ENCODE results near the gene RASAL2. TPM values are rescaled to one million over a fixed set of nuclear protein-coding genes. Genes with fewer than 3 reads are reported as not detected.

Gene RASAL2
- total and polyA plus RNA-seq, 12 donors, result 2.4 to 31.5 (median 15.0) TPM

DNA sequence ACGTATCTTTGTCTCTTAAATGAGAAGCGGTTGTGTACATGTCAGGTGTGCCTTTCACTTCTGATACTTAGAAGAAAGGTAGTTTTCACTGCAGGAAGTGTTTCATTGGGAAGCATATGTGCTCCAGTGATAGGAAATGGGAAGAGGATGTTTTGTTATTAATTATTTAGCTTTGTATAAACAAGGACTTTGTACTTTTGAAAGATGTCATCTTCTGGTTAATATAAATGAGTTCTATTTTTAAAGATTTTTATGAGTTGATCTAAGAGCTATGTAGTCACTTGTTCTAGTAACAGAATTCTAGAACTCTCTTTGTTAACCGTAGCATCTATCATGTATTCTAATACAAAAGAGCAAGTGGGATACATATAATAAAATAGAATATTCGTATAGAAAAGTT is 130.5 kb downstream of the RASAL2 start:
- no peak overlapping the region for H3K4me3 ChIP-seq
- no peak for DNase-seq
- no peaks in the 10 kb centered on the region for H3K27me3 ChIP-seq
- H3K36me3 ChIP-seq (replicated peaks in 1 of 2), result no peaks in the 10 kb centered on the region
- intact Hi-C loops (cut with DNase I), result loop anchor here in 1 of 2 donors (10.0 kb wide), 1 partner anchor 50 kb away; no protein-coding TSS in a partner anchor
- no peaks in the 10 kb centered on the region for H3K9me3 ChIP-seq (replicated peaks in 1 of 3)
- 57 to 61% (median 59%) methylated on average over 4 of the region's 4 CpGs for WGBS, 4 donors
- H3K27ac ChIP-seq, result no peak overlapping the region
- no peak for TF ChIP-seq POLR2A (IDR thresholded peaks at IDR 0.05)
- TF ChIP-seq, protein P1, sequence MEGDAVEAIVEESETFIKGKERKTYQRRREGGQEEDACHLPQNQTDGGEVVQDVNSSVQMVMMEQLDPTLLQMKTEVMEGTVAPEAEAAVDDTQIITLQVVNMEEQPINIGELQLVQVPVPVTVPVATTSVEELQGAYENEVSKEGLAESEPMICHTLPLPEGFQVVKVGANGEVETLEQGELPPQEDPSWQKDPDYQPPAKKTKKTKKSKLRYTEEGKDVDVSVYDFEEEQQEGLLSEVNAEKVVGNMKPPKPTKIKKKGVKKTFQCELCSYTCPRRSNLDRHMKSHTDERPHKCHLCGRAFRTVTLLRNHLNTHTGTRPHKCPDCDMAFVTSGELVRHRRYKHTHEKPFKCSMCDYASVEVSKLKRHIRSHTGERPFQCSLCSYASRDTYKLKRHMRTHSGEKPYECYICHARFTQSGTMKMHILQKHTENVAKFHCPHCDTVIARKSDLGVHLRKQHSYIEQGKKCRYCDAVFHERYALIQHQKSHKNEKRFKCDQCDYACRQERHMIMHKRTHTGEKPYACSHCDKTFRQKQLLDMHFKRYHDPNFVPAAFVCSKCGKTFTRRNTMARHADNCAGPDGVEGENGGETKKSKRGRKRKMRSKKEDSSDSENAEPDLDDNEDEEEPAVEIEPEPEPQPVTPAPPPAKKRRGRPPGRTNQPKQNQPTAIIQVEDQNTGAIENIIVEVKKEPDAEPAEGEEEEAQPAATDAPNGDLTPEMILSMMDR (IDR thresholded peaks at IDR 0.05), result no peak
- no peaks in the 10 kb centered on the region for H3K4me1 ChIP-seq (replicated peaks in 1 of 2)

DNA sequence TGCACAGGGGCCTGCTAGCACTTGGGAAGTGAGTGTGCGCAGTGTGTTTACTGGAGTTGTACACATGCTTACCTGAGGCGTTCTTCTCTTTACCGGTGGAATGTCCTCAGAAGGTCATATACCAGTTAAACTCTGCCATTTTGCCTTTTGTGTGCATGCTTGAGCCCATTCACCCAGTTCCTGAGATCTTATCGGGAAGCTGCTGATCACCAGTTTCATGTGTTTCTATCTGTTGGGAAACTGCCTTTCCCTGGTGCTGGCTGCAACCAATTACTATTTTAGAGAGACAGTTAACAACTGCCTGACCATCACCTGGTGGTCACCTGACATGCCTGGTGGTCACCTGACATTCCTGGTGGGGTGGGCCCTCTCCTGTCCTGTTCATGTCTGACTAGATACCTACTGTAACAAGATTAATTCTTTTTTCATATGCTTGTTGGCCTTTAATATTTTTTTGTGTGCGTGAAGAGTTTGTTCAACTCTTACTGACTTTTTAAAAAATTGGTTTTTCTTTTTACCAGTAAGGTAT is 137.0 kb downstream of the RASAL2 start:
- intact Hi-C loops (cut with DNase I), result no loop called here
- no peak for TF ChIP-seq POLR2A (IDR thresholded peaks at IDR 0.05)
- TF ChIP-seq, protein P1 (IDR thresholded peaks at IDR 0.05), result no peak
- no peak for DNase-seq
- H3K36me3 ChIP-seq (replicated peaks in 1 of 2), result no peaks in the 10 kb centered on the region
- no peaks in the 10 kb centered on the region for H3K27me3 ChIP-seq
- no peaks in the 10 kb centered on the region for H3K4me1 ChIP-seq (replicated peaks in 1 of 2)
- peaks cover 0 to 4% (median 0%) of the 10 kb centered on the region in 3 donors for H3K9me3 ChIP-seq (replicated peaks in 1 of 3)
- H3K27ac ChIP-seq, result no peak overlapping the region
- no peak overlapping the region for H3K4me3 ChIP-seq
- WGBS, 4 donors, result 92 to 98% (median 97%) methylated on average over 5 of the region's 5 CpGs

DNA sequence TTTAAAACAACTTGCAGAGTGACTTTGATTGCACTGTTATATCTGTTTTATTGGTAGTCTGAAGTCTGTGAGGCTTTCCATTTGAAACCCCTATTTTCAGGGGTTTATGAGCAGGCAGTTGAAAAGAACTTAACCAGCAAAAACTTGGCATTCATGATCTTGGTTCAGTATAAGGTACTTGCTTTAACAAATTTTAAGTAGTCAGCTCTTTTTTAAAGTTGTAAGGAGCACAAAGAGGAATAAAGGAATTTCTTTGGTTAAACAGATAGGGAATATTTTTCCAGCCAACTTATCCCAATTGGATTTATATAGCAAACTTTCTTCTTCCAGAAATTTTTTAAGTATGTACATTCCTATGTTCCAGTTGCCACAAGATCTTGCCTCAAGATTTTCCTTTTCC is 138.2 kb downstream of the RASAL2 start:
- intact Hi-C loops (cut with DNase I), result no loop called here
- TF ChIP-seq, protein P1 (IDR thresholded peaks at IDR 0.05), result no peak
- TF ChIP-seq POLR2A (IDR thresholded peaks at IDR 0.05), result no peak
- H3K27ac ChIP-seq, result no peak overlapping the region
- peaks cover 0 to 4% (median 0%) of the 10 kb centered on the region in 3 donors for H3K9me3 ChIP-seq (replicated peaks in 1 of 3)
- no peak overlapping the region for H3K4me3 ChIP-seq
- DNase-seq, result no peak
- H3K27me3 ChIP-seq, result no peaks in the 10 kb centered on the region
- H3K36me3 ChIP-seq (replicated peaks in 1 of 2), result no peaks in the 10 kb centered on the region
- H3K4me1 ChIP-seq (replicated peaks in 1 of 2), result no peaks in the 10 kb centered on the region

DNA sequence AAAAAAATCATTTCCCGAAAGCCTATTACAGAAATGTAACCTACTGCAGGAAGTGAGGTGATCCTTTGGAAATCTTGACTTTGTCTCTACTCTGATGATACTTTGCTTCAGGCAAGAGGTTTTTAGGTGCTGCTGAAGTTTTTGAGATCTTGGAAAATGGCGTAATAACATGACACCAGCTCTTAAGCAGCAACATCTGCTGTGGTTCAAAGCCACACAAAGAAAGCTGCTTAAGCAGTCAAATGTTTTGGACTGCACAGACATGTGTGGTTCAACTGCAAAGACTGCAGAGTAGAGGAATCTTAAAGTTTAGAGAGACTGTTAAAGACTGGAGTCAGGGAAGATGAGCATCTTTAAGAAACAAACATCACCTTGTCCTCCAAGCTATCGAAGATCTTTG is 139.0 kb downstream of the RASAL2 start:
- H3K4me1 ChIP-seq (replicated peaks in 1 of 2), result no peaks in the 10 kb centered on the region
- 91 to 96% (median 93%) methylated on average over 3 of the region's 3 CpGs for WGBS, 4 donors
- intact Hi-C loops (cut with DNase I), result no loop called here

More for the DNA sequence above, 139.0 kb downstream of the RASAL2 start:
- no peaks in the 10 kb centered on the region for H3K27me3 ChIP-seq
- no peak overlapping the region for H3K27ac ChIP-seq
- no peak for DNase-seq
- peaks cover 0 to 4% (median 0%) of the 10 kb centered on the region in 3 donors for H3K9me3 ChIP-seq (replicated peaks in 1 of 3)
- no peak for TF ChIP-seq POLR2A (IDR thresholded peaks at IDR 0.05)
- TF ChIP-seq, protein P1 (IDR thresholded peaks at IDR 0.05), result no peak
- H3K36me3 ChIP-seq (replicated peaks in 1 of 2), result no peaks in the 10 kb centered on the region
- H3K4me3 ChIP-seq, result no peak overlapping the region

All from adrenal gland (tissue), 12 donors.